Heart left ventricle (tissue), 13 donors: ENCODE results near the gene SCLY.

ENCODE experiments used
- POLR2A ChIP-seq, 2 donors: fragments of 450-650 bp; IDR thresholded peaks; one replicate each; pipeline ENCODE4 v1.6.1; 2017; ENCODE audit warnings: antibody characterized with exemption in 2 of 2, mild to moderate bottlenecking in 2 of 2, moderate library complexity in 2 of 2
- TF ChIP-seq, protein P1 (sequence below), 12 donors: fragments of 200-600 bp; sonication (generic) in 4 of 12; IDR thresholded peaks; one replicate each; pipeline versions ENCODE4 v1.5.0 to v1.8.0; 2018 to 2022; ENCODE audit warnings: antibody characterized with exemption in 12 of 12, mild to moderate bottlenecking in 5 of 12
- donor health status: ischemic (EF 13 %, LVEDD 7.1; RV severe dilation, severe dysfunction).
- donor health status: DM: no; HTN: yes; CAD: no.
- donor health status: DM: no; HTN: no; CAD: no.
- donor health status: ischemic (EF 25% LVEDD 6.9; RV normal size, moderate dysfunction).
- donor health status: ischemic (EF 25% LVEDD 5.7; RV mildly dilated, moderate dysfunction).
- donor health status: ischemic (EF 35%, LVEDD 5.7; RV mildly dilated, moderate dysfunction).
- donor health status: nonischemic (EF 11% LVEDD 7.7; RV severe dilation, severe dysfunction).
- donor health status: DM: yes; HTN: yes; CAD: no.
- donor health status: PGD.
- donor health status: ischemic (EF 29% LVEDD 5.4; RV normal size, mild dysfunction).
- donor health status: nonischemic (EF 23%, LVEDD 6.1; RV moderate dilation, normal function).

DNA sequence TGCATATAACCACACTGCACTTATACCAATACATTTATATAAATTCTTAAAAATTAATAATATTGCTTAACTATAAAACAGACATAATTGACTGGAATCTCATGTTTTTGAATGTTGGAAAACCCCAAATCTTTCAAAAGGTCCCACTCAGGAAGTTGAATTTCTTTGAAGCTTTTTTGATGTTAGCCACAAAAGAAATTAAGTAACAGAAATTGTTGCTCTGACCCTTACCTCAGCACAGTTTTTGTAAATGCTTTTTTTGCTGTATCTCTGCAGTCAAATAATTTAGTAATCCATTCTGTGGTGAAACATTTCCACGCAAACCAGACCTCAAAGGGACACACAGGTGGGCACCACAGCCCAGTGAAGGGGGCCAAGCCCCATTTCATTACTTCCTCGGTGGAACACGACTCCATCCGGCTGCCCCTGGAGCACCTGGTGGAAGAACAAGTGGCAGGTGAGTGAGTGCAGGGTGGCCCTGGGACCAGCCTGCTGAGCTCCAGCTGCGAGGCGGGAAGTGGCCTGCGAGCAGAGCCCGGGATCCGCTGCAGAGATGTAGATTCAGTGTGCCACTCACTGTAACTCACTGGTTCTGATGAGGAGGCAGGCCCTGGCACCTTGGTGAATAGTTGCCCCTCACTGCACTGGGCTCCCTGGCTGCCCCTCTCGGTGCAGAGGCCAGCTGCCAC is 8.4 kb downstream of the SCLY start:
- no peak for TF ChIP-seq POLR2A (IDR thresholded peaks at IDR 0.05)
- TF ChIP-seq, protein P1, sequence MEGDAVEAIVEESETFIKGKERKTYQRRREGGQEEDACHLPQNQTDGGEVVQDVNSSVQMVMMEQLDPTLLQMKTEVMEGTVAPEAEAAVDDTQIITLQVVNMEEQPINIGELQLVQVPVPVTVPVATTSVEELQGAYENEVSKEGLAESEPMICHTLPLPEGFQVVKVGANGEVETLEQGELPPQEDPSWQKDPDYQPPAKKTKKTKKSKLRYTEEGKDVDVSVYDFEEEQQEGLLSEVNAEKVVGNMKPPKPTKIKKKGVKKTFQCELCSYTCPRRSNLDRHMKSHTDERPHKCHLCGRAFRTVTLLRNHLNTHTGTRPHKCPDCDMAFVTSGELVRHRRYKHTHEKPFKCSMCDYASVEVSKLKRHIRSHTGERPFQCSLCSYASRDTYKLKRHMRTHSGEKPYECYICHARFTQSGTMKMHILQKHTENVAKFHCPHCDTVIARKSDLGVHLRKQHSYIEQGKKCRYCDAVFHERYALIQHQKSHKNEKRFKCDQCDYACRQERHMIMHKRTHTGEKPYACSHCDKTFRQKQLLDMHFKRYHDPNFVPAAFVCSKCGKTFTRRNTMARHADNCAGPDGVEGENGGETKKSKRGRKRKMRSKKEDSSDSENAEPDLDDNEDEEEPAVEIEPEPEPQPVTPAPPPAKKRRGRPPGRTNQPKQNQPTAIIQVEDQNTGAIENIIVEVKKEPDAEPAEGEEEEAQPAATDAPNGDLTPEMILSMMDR (IDR thresholded peaks at IDR 0.05) = no peak
